ENCODE measurements around the gene PRIMA1.
"Not testable (repeated sequence)": the region's sequence is repeated elsewhere in the genome, so short reads cannot be mapped to it uniquely, and the experiment has no call there.

Gene PRIMA1

GRCh38 chr14:93825235-93825553 is 36.9 kb upstream of the PRIMA1 start:
- in situ Hi-C loops (cut with HindIII; ENCODE audit: low sequenced_read_pairs): no loop called here
- no peak overlapping the region for H3K4me3 ChIP-seq (ENCODE audit: low read depth, low read length)
- no peak for DNase-seq (ENCODE audit: low read depth, low spot score)
- no peak for TF ChIP-seq CTCF (IDR thresholded peaks at IDR 0.05; ENCODE audit: low read depth, low read length)

GRCh38 chr14:93824518-93825234 is 36.4 kb upstream of the PRIMA1 start:
- in situ Hi-C loops (cut with HindIII; ENCODE audit: low sequenced_read_pairs): no loop called here
- H3K4me3 ChIP-seq (ENCODE audit: low read depth, low read length): no peak overlapping the region
- no peak for DNase-seq (ENCODE audit: low read depth, low spot score)
- TF ChIP-seq CTCF (IDR thresholded peaks at IDR 0.05; ENCODE audit: low read depth, low read length): no peak

GRCh38 chr14:93824076-93824475 is 35.8 kb upstream of the PRIMA1 start:
- no peak for TF ChIP-seq CTCF (IDR thresholded peaks at IDR 0.05; ENCODE audit: low read depth, low read length)
- in situ Hi-C loops (cut with HindIII; ENCODE audit: low sequenced_read_pairs): no loop called here
- no peak overlapping the region for H3K4me3 ChIP-seq (ENCODE audit: low read depth, low read length)
- DNase-seq (ENCODE audit: low read depth, low spot score): no peak

- H3K4me3 ChIP-seq (ENCODE audit: low read depth, low read length): no peak overlapping the region
- DNase-seq (ENCODE audit: low read depth, low spot score): no peak
- no peak for TF ChIP-seq CTCF (IDR thresholded peaks at IDR 0.05; ENCODE audit: low read depth, low read length)
- in situ Hi-C loops (cut with HindIII; ENCODE audit: low sequenced_read_pairs): no loop called here
These were observed 32.8 kb upstream of the PRIMA1 start for GRCh38 chr14:93821051-93821450.

- no peak for TF ChIP-seq CTCF (IDR thresholded peaks at IDR 0.05; ENCODE audit: low read depth, low read length)
- DNase-seq (ENCODE audit: low read depth, low spot score): no peak
- in situ Hi-C loops (cut with HindIII; ENCODE audit: low sequenced_read_pairs): no loop called here
- no peak overlapping the region for H3K4me3 ChIP-seq (ENCODE audit: low read depth, low read length)
These were observed 30.6 kb upstream of the PRIMA1 start for GRCh38 chr14:93818857-93819256.

- no peak for DNase-seq (ENCODE audit: low read depth, low spot score)
- no peak for TF ChIP-seq CTCF (IDR thresholded peaks at IDR 0.05; ENCODE audit: low read depth, low read length)
- H3K4me3 ChIP-seq (ENCODE audit: low read depth, low read length): no peak overlapping the region
- in situ Hi-C loops (cut with HindIII; ENCODE audit: low sequenced_read_pairs): no loop called here
These were observed 23.4 kb upstream of the PRIMA1 start for GRCh38 chr14:93811676-93812075.

GRCh38 chr14:93811020-93811419 is 22.7 kb upstream of the PRIMA1 start:
- in situ Hi-C loops (cut with HindIII; ENCODE audit: low sequenced_read_pairs): no loop called here
- no peak for TF ChIP-seq CTCF (IDR thresholded peaks at IDR 0.05; ENCODE audit: low read depth, low read length)
- no peak for DNase-seq (ENCODE audit: low read depth, low spot score)
- H3K4me3 ChIP-seq (ENCODE audit: low read depth, low read length): no peak overlapping the region

GRCh38 chr14:93809491-93810420 is 21.5 kb upstream of the PRIMA1 start:
- DNase-seq (ENCODE audit: low read depth, low spot score); H3K4me3 ChIP-seq (ENCODE audit: low read depth, low read length); in situ Hi-C loops (cut with HindIII; ENCODE audit: low sequenced_read_pairs): not testable (repeated sequence)
